ENCODE results near the gene MNDA.
A peak's percentile ranks its signal among the peaks of the same experiment; 100 is the strongest.

The MNDA gene

DNA sequence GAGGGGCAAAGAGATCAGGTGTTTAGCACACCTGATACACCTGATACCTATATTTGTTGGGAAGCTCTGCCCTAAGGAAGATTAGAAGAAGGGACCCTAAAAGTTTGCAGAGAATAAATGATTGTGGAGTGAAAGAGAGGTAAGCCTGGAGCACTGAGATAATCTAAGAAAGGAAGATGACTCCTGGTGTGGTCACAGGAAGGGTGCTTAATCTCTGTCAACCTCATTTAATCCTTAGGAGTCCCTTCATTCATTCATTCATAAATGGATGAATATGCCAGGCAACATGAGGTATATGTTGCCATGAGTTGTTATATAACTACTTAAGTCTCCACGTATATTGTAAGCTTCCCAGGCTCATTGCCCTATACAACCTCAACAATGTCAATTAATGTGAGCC lies 16.2 kb upstream of the MNDA start:
- no peak overlapping the region for H3K4me3 ChIP-seq (ENCODE audit: low read depth, low read length)
- TF ChIP-seq CTCF (conservative IDR thresholded peaks at IDR 0.05; ENCODE audit: low read depth, low read length), result no peak
- DNase-seq (ENCODE audit: low read depth), result no peak

- no peak overlapping the region for H3K4me3 ChIP-seq (ENCODE audit: low read depth, low read length)
- no peak for TF ChIP-seq CTCF (conservative IDR thresholded peaks at IDR 0.05; ENCODE audit: low read depth, low read length)
- no peak for DNase-seq (ENCODE audit: low read depth)
Measured at GRCh38 chr1:158818560-158818959, 12.6 kb upstream of the MNDA start.

DNA sequence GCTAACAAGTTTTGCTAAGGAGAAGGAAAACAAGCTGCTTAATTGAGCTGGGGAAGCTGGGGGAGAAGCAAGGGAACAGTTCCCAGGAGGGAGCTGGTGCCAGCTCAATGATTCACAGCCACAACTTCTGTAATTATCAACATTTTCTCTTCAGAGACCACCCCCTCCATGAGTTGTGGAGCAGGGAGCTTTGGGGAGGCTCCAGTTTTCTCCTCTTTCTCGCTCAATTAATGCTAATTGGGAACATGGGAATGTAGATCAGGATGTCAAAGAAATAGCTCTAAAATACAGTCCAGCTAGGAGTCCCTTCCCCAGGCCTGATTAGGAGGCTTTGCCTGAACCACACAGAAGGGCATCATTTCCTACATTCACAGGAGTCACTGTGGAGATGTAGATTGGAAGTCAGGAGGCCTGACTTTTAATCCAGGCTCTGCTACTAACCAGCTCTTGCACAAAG lies 12.1 kb upstream of the MNDA start:
- peak; percentile 7 for DNase-seq (ENCODE audit: low read depth)
- no peak overlapping the region for H3K4me3 ChIP-seq (ENCODE audit: low read depth, low read length)
- TF ChIP-seq CTCF (conservative IDR thresholded peaks at IDR 0.05; ENCODE audit: low read depth, low read length), result no peak

DNA sequence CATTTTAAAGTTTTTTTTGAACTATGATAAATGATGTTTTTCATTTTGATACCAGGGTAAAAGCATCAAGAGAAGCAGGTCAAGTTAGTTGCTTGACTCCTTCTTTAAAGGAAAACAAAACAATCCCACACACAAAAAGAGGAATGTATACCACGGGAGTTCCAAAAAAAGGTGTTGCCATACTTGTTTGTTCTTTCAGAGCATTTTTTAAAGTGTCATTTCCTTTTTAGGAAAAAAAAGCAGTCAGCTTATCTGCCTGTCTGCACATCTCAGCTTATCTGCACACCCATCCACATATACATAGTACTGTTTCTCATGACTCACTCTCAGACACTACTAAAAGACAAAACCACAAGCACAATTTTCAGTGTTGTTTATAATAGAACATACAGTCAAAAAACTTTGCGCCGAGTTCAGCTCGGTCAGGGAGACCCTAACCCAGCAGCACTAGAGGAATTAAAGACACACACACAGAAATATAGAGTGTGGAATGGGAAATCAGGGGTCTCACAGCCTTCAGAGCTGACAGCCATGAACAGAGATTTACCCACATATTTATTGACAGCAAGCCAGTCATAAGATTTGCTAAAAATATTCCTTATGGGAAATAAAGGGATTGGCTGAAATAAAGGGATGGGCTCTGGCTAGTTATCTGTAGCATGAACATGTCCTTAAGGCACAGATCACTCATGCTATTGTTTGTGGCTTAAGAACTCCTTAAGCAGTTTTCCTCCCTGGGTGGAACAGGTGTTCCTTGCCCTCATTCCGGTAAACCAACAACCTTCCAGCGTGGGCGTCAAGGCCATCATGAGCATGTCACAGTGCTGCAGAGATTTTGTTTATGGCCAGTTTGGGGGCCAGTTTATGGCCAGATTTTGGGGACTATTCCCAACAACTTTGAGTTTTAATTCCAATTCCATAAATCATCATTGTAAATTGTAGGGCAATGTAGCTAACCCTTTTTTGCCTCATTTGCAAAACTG lies 11.4 kb upstream of the MNDA start:
- peak; percentile 61 for DNase-seq (ENCODE audit: low read depth)
- TF ChIP-seq CTCF (conservative IDR thresholded peaks at IDR 0.05; ENCODE audit: low read depth, low read length), result no peak
- H3K4me3 ChIP-seq (ENCODE audit: low read depth, low read length), result no peak overlapping the region

DNA sequence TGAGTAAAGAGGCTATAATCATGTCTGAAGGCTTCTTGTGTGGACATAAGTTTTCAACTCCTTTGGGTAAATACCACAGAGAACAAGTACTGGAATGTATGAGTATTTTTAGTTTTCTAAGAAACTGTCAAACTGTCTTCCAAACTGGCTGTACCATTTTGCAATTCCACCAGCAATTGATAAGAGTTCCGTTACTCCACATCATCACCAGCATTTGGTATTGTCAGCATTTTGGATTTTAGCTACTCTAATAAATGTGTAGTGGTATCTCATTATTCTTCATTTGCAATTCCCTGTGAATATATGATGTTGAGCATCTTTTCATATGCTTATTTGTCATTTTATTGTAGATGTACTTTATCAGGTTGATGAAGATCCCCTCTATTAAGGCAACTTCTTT lies 9.4 kb upstream of the MNDA start:
- no peak for TF ChIP-seq CTCF (conservative IDR thresholded peaks at IDR 0.05; ENCODE audit: low read depth, low read length)
- no peak for DNase-seq (ENCODE audit: low read depth)
- no peak overlapping the region for H3K4me3 ChIP-seq (ENCODE audit: low read depth, low read length)

DNA sequence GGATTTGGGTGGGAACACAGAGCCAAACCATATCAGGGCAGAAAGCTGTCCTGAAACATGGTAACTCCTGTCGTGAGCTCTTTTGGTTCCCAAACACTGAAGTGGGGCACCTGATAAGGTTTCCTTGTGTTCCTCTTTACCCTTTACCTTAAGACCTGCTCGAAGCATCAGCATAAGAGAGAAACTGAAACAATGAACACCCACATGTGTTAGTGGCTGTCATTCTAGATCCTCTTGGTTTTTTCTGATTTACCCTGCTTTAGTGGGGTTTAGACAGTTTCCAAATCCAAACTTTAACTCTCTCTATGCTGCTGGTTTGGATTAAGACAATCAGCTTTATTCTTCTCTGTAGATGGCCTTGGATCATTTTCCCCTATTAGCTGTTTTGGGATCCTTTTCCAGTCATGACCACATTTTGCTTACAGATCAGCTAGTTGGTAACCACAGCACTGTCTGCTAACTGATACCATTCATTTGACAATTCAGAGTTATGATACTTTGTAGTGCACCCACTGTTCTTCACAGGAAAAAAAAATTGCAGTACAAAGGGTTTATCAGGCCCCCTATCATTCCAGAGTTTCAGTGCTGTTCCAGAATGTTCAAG lies 975 bp upstream of the MNDA start:
- H3K4me3 ChIP-seq (ENCODE audit: low read depth, low read length), result no peak overlapping the region
- TF ChIP-seq CTCF (conservative IDR thresholded peaks at IDR 0.05; ENCODE audit: low read depth, low read length), result no peak
- DNase-seq (ENCODE audit: low read depth), result no peak
